Activated T-cell treated with anti-CD3 and anti-CD28 coated beads for 1 hour (primary cell): ENCODE measurements around the gene PCSK5.
"Not testable (repeated sequence)": the region's sequence is repeated elsewhere in the genome, so short reads cannot be mapped to it uniquely, and the experiment has no call there.

Experiments used
- DNase-seq: peaks from one replicate; pipeline ENCODE4 v3.0.0-alpha.2; 2020; ENCODE audit warnings: low read depth

Gene PCSK5

DNA sequence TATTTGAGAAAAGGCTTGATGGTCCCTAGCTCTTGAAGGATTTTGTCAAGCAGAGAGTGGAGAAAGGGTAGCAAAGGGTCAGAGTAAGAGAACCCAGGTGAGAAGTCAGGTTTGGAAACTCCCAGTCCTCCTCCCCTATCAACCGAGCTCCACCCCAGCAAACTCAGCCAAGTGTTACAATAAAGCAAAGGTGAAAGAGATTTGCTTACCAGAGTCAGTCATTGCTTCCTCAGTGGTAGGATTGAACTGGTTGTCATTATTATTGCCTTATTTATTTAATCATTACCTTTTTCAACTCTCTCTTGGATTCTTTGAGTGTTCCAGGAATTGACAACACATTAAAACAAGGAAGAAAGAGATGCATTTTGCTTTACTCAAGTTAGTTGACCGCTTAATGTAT, 423.3 kb downstream of the PCSK5 start:
- no peak for DNase-seq

DNA sequence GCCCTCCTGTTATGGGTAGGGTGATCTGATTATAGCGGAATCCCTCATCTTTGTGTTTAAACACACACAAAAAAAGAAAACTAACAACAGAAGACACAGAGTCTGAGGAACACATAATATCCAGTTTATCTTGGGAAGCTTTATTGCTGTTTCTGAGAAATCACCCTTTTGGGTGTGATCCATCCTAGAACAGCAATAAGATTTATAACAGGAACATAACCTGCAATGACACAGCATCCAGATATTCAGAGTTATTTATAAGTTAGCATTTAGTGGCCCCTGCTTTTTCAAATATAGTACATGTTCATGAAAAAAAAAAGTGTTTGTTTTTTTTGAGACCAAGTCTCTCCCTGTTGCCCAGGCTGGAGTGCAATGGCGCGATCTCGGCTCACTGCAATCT, 423.8 kb downstream of the PCSK5 start:
- DNase-seq, result no peak

- DNase-seq, result no peak
These were observed 425.6 kb downstream of the PCSK5 start for GRCh38 chr9:76316069-76316468.

DNA sequence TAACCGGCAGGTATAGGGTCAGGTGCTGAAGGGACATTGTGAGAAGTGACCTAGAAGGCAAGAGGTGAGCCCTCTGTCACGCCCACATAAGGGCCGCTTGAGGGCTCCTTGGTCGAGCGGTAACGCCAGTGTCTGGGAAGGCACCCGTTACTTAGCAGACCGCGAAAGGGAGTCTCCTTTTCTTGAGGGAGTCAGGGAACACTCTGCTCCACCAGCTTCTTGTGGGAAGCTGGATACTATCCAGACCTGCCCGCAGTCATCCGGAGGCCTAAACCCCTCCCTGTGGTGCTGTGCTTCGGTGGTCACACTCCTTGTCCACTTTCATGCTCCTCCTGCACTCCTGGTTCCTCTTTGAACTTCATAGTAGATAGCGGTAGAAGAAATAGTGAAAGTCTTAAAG, 429.0 kb downstream of the PCSK5 start:
- DNase-seq, result not testable (repeated sequence)

DNA sequence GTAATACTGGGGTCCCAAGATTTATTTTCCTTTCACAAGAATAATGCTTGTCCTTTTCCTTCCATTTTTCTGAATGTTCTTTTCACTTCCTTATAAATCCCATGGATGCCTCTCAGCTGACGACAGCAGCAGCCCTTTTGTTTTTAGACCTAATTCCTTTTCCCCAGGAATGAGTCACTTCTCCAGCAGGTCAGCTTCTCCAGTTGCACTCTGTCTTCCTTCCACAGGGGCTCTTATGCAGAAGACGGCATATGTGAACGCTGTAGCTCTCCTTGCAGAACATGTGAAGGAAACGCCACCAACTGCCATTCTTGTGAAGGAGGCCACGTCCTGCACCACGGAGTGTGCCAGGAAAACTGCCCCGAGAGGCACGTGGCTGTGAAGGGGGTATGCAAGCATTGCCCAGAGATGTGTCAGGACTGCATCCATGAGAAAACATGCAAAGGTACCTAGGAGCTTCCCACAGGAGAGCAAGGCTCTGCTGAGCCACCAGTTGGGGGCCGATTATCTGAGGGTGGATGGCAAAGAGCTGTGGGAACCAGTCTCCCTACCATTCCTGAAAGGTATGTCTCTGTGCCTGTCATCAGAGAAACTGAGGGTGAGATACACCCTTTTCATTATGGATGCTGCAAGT, 430.8 kb downstream of the PCSK5 start:
- DNase-seq, result no peak

DNA sequence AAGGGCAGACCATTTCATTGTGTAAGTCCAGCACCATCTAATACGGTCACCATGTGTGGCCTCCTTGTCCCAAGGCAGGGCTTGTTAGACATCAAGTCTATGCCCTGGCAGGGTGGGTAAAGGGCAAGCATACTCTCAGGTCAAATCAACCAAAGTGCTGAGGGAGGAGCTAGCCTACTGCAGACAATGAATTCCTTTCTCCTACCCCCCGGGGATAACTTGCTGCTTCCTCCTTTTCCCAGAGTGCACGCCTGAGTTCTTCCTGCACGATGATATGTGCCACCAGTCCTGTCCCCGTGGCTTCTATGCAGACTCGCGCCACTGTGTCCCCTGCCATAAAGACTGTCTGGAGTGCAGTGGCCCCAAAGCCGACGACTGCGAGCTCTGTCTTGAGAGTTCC, 432.3 kb downstream of the PCSK5 start:
- no peak for DNase-seq

DNA sequence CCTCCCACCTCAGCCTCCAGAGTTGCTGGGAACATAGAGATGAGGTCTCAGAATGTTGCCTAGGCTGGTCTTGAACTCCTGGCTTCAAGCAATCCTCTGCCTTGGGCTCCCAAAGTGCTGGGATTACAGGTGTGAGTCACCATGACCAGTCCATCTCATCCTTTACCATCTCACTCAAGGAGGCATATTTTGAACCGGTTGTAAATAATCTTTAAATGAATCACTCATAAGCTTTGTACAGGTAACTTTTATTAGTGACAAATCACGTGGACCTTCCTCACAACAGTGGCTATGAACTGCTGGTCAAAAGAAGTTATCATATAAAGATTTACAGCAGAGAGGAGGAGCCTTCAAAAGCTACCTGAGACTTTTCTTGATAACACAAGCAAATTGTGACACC, 433.0 kb downstream of the PCSK5 start:
- DNase-seq, result no peak

- not testable (repeated sequence) for DNase-seq
These were observed 433.6 kb downstream of the PCSK5 start for GRCh38 chr9:76324030-76324429.

DNA sequence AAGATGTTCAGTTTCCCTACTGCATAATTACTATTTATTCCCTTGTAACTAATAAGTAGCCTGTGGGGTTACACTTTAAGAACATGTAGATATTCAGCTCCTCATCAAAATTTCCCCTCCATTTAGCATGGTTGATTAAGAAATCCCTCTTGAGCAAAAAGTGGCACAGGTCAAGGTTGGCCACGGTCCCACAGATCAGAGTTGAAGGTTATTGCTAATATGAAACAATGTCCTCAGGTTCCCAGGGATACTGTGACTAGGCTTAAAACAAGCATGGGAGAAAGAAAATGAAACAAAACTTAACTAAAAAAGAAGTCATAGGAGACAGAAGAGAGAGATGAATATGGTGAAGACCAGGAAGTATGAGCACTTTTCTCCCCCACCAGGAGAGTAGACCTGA, 439.6 kb downstream of the PCSK5 start:
- no peak for DNase-seq

- no peak for DNase-seq
These were observed 442.9 kb downstream of the PCSK5 start for GRCh38 chr9:76333388-76333787.

- DNase-seq, result no peak
These were observed 443.5 kb downstream of the PCSK5 start for GRCh38 chr9:76333964-76334363.

DNA sequence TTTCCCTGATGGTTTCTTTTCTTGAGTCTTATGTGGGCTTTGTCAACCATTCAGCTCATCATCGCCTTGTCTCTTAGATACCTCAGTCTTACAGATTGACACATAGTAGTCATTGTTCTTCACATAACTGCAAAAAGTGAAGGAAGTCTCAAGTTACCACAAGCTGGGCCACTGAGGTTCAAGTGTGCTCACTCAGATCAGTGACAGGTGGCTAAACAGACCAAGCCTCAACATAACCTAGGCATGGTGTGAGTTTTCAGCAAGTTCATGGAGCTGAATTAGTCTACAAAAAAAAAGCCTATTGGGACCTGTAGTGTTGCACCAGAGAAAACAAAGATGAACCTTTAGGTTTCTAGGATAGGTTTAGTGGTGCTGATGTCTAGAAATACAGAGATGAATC, 445.6 kb downstream of the PCSK5 start:
- no peak for DNase-seq

GRCh38 chr9:76338418-76338817, 447.9 kb downstream of the PCSK5 start:
- DNase-seq, result no peak

- no peak for DNase-seq
These were observed 451.1 kb downstream of the PCSK5 start for GRCh38 chr9:76341616-76342015.

DNA sequence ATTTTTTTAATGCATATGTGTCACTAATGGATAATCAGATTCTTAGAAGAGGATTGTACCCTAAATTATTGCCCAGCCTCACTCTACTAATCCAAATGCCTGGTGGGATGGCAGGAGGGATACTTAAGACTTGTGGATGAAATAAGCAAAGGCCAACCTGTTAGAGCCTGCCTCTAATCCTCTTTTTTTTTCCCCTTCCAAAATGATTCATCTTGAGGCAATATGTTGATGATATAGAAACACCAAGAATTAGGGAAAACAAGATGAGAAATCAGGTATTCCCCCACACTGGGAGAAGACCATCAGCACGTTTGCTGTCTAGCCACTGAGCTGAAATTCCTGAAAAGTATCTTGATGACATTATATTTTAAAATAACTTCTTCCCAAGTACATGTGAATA, 451.7 kb downstream of the PCSK5 start:
- DNase-seq, result no peak

DNA sequence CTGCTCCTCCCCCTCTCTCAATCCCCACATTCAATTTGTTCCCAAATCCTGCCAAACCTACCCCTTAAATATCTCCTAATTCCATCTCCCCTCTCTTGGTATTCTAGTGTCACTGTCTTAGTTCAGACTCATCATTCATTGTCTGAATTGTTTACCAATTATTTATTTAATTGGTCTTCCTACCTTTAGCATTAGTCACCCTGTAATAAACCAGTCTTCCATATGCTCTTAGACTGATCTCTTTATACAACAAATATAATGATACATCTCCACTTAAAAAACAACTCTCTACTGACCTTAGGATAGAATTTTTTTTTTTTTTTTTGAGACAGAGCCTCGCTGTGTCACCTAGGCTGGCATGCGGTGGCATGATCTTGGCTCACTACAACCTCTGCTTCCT, 452.4 kb downstream of the PCSK5 start:
- no peak for DNase-seq

GRCh38 chr9:76349865-76350264, 459.4 kb downstream of the PCSK5 start:
- DNase-seq, result no peak

GRCh38 chr9:76351006-76351405, 460.5 kb downstream of the PCSK5 start:
- no peak for DNase-seq

DNA sequence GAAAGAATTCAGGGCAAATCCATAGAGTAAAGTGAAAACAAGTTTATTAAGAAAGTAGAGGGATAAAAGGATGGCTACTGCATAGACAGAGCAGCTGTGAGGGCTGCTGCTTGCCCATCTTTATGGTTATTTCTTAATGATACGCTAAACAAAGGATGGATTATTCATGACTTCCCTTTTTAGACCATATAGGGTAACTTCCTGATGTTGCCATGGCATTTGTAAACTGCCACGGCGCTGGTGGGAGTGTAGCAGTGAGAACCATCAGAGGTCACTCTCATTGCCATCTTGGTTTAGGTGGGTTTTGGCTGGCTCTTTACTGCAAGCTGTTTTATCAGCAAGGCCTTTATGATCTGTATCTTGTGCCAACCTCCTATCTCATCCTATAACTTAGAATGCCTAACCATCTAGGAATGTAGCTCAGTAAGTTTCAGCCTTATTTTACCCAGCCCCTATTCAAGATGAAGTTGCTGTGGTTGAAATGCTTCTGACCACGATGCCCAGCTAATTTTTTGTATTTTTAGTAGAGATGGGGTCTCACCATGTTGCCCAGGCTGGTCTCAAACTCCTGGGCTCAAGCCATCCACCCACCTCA, 461.6 kb downstream of the PCSK5 start:
- no peak for DNase-seq

DNA sequence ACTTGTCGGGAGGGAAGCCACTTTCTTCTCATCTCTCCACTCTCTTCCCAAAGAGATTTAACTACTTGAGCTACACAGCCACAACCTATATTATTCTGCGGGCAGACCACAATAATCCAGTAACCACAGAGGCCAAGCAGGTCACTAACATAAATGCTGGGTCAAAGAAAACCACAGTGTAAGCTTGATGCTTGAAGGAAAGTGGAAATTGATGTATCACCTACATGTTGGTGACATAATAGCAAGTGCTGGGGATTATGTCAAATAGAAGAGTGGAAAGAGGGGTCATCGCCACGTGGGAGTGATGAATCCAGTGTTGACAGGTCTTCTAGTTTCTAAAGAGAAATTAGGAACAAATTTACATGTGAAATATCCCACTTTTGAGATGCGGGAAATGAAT, 462.8 kb downstream of the PCSK5 start:
- DNase-seq, result no peak

DNA sequence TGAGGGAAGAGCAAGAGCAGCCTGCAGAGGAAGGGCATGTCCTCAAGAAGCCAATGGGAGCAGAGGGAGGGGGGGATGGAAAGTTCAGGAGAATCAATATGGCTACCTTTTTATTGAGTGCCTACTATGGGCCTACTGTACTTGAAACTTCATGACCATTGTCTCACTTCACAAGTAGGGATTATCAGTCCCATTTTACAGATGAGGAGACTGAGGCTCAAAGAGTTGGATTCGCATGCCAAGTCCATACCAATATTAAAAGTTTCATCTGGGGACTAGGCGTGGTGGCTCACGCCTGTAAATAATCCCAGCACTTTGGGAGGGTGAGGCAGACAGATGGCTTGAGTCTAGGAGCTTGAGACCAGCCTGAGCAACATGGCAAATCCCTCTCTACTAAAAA, 463.7 kb downstream of the PCSK5 start:
- DNase-seq, result no peak

- no peak for DNase-seq
These were observed 465.4 kb downstream of the PCSK5 start for GRCh38 chr9:76355886-76356285.

DNA sequence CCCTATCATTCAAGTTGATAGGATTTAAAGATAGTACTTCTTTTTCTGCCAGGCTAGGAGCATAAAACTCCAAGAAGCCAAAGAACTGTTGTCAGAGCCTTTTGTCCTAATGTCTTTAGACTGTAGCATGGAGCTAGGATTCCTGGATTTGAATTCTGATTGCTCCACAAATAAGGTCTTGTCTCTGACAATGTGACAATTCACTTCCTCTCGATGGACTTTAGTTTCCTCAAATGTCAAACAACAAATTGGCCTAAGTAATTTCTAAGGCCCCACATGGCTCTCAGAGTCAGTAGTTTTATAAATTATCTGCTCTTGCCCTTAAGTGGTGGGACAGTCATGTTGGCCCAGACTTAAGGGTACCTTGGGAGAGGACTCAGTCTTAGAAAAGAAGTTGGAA, 467.1 kb downstream of the PCSK5 start:
- no peak for DNase-seq

- no peak for DNase-seq
These were observed 468.3 kb downstream of the PCSK5 start for GRCh38 chr9:76358628-76359280.
